ENCODE data around the gene CCDC50.

Gene CCDC50

DNA sequence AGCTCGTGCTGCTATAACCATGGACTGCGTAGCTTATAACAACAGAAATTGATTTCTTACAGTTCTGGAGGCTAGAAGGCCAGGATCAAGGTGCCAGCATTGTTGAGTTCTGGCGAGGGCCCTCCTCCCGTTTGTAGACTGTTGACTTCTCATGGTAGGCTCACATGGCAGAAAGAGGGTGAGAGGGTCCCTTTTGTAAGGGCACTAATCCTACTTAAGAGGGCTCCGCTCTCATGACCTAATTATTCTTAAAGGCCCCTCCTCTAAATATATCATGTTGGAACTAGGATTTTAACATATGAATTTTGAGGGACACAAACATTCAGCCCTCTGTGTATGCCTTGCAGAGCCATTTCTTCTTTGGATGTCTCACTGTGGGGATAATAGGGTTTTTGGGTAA is 103.0 kb downstream of the CCDC50 start:
- no peaks in the 10 kb centered on the region for H3K9me3 ChIP-seq (ENCODE audit: insufficient read depth, low read length)
- no peak overlapping the region for H3K4me3 ChIP-seq (ENCODE audit: insufficient read depth, low read length, poor library complexity, severe bottlenecking)
- H3K4me2 ChIP-seq (ENCODE audit: low read depth, low read length, poor library complexity, severe bottlenecking), result no peak overlapping the region
- no peaks in the 10 kb centered on the region for H3K36me3 ChIP-seq (ENCODE audit: low read length)
- H3F3A ChIP-seq (ENCODE audit: insufficient read depth), result no peaks in the 10 kb centered on the region
- no peaks in the 10 kb centered on the region for H3K79me2 ChIP-seq (ENCODE audit: insufficient read depth, low read length)
- no peaks in the 10 kb centered on the region for H3K27me3 ChIP-seq (ENCODE audit: low read length)
- H3K9ac ChIP-seq (ENCODE audit: low read length), result no peak overlapping the region
- no peak for TF ChIP-seq EZH2phosphoT487 (conservative IDR thresholded peaks at IDR 0.05; ENCODE audit: low read length)
- no peak overlapping the region for H3K27ac ChIP-seq (ENCODE audit: low read depth, low read length)
- H2AFZ ChIP-seq (ENCODE audit: low read depth, low read length, severe bottlenecking), result no peak overlapping the region
- no peaks in the 10 kb centered on the region for H3K9me2 ChIP-seq (replicated peaks; ENCODE audit: insufficient read depth, low read length)
- H4K20me1 ChIP-seq (ENCODE audit: low read depth, low read length), result no peaks in the 10 kb centered on the region

DNA sequence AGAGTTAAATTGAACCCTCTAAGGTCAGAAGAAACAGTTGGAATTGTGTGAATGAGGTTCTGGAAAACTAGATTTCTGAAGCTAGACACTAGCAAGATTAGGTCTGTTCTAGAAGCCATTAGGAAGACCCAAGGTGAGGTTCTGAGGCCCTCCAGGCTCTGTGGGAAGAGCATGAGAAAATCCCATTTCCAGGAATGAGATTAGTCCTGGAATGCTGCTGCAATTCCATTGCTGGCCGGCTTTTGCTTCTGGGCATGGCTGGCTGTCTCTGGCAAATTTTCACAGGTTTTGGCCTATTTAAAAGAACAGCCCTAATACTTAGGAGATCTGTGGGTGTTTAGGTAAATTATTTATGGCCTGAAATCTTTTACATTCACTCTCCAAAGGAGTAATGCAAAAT is 104.8 kb downstream of the CCDC50 start:
- Histone ChIP-seq H3K79me2 (ENCODE audit: insufficient read depth, low read length) (no peaks in the 10 kb centered on the region), H4K20me1 (ENCODE audit: low read depth, low read length) (no peaks in the 10 kb centered on the region), H3K27ac (ENCODE audit: low read depth, low read length) (no peak overlapping the region), H3K9me3 (ENCODE audit: insufficient read depth, low read length) (no peaks in the 10 kb centered on the region), H3K27me3 (ENCODE audit: low read length) (no peaks in the 10 kb centered on the region), H3K9me2 (replicated peaks; ENCODE audit: insufficient read depth, low read length) (no peaks in the 10 kb centered on the region), H3K36me3 (ENCODE audit: low read length) (no peaks in the 10 kb centered on the region), H3K4me3 (ENCODE audit: insufficient read depth, low read length, poor library complexity, severe bottlenecking) (no peak overlapping the region), H3K9ac (ENCODE audit: low read length) (no peak overlapping the region), H2AFZ (ENCODE audit: low read depth, low read length, severe bottlenecking) (no peak overlapping the region), H3K4me2 (ENCODE audit: low read depth, low read length, poor library complexity, severe bottlenecking) (no peak overlapping the region), H3F3A (ENCODE audit: insufficient read depth) (no peaks in the 10 kb centered on the region)
- no peak for TF ChIP-seq EZH2phosphoT487 (conservative IDR thresholded peaks at IDR 0.05; ENCODE audit: low read length)
- TF ChIP-seq, protein P1, sequence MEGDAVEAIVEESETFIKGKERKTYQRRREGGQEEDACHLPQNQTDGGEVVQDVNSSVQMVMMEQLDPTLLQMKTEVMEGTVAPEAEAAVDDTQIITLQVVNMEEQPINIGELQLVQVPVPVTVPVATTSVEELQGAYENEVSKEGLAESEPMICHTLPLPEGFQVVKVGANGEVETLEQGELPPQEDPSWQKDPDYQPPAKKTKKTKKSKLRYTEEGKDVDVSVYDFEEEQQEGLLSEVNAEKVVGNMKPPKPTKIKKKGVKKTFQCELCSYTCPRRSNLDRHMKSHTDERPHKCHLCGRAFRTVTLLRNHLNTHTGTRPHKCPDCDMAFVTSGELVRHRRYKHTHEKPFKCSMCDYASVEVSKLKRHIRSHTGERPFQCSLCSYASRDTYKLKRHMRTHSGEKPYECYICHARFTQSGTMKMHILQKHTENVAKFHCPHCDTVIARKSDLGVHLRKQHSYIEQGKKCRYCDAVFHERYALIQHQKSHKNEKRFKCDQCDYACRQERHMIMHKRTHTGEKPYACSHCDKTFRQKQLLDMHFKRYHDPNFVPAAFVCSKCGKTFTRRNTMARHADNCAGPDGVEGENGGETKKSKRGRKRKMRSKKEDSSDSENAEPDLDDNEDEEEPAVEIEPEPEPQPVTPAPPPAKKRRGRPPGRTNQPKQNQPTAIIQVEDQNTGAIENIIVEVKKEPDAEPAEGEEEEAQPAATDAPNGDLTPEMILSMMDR (IDR thresholded peaks at IDR 0.05; ENCODE audit: insufficient read depth, low read length, poor library complexity, severe bottlenecking), result no peak

DNA sequence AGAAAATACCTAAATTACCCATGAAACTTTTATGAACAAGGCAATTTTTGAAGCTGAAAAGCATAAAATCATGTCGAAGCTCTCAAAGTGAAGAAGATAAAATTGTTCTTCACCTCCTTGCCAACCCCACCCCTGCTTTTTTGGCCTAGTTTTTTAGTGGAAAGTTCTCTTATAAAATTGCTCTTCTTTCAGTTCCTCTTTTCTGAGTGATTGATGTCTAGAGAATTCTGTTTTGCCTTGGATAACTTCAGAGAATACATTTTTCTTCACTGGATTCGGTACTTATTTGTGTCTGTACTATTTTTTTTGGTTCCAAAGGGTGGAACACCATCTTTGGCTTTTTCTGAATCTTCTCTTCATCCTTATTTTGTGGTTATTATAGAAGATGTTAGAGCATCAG is 106.8 kb downstream of the CCDC50 start:
- Histone ChIP-seq H4K20me1 (ENCODE audit: low read depth, low read length) (no peaks in the 10 kb centered on the region), H3K4me3 (ENCODE audit: insufficient read depth, low read length, poor library complexity, severe bottlenecking) (no peak overlapping the region), H3K9me3 (ENCODE audit: insufficient read depth, low read length) (no peaks in the 10 kb centered on the region), H3F3A (ENCODE audit: insufficient read depth) (no peaks in the 10 kb centered on the region), H3K9me2 (replicated peaks; ENCODE audit: insufficient read depth, low read length) (no peaks in the 10 kb centered on the region), H3K79me2 (ENCODE audit: insufficient read depth, low read length) (no peaks in the 10 kb centered on the region), H3K27me3 (ENCODE audit: low read length) (no peaks in the 10 kb centered on the region), H3K4me2 (ENCODE audit: low read depth, low read length, poor library complexity, severe bottlenecking) (no peak overlapping the region), H3K9ac (ENCODE audit: low read length) (no peak overlapping the region), H3K36me3 (ENCODE audit: low read length) (no peaks in the 10 kb centered on the region), H2AFZ (ENCODE audit: low read depth, low read length, severe bottlenecking) (no peak overlapping the region), H3K27ac (ENCODE audit: low read depth, low read length) (no peak overlapping the region)
- no peak for TF ChIP-seq EZH2phosphoT487 (conservative IDR thresholded peaks at IDR 0.05; ENCODE audit: low read length)
- TF ChIP-seq, protein P1 (IDR thresholded peaks at IDR 0.05; ENCODE audit: insufficient read depth, low read length, poor library complexity, severe bottlenecking), result no peak

DNA sequence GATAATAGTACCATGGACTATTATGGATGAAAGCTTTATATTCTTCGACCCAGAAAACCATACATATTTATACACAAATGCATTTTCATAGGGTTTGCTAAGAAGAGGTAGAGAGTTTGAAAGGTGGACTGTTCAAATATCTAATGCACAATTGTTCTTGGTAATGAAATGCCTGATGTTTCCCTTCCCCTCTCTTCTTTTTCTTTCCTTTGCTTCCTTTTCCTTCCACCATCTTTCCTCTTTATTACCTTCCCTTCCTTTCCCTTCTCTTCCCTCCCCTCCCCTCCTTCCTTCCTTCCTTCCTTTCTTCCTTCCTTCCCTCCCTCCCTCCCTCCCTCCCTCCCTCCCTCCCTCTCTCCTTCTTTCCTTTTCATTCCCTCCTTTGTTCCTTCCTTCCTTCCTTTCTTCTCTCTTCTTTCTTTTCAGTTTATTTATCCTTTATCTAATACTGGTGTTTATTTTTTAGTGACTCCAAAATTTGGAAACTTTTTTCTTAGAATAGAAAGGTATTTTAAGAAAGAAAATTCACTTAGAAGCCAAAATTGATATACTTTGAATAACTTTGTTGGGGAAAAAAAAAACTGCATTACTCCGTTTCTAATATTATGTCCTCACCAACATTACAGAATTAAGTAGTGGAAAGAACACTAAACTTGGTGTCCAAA is 109.1 kb downstream of the CCDC50 start:
- TF ChIP-seq, protein P1 (IDR thresholded peaks at IDR 0.05; ENCODE audit: insufficient read depth, low read length, poor library complexity, severe bottlenecking), result no peak
- TF ChIP-seq EZH2phosphoT487 (conservative IDR thresholded peaks at IDR 0.05; ENCODE audit: low read length), result no peak

More for the DNA sequence above, 109.1 kb downstream of the CCDC50 start:
- Histone ChIP-seq H3K27me3 (ENCODE audit: low read length) (no peaks in the 10 kb centered on the region), H3K9ac (ENCODE audit: low read length) (no peak overlapping the region), H3F3A (ENCODE audit: insufficient read depth) (no peaks in the 10 kb centered on the region), H3K36me3 (ENCODE audit: low read length) (no peaks in the 10 kb centered on the region), H4K20me1 (ENCODE audit: low read depth, low read length) (no peaks in the 10 kb centered on the region), H2AFZ (ENCODE audit: low read depth, low read length, severe bottlenecking) (no peak overlapping the region), H3K79me2 (ENCODE audit: insufficient read depth, low read length) (no peaks in the 10 kb centered on the region), H3K9me3 (ENCODE audit: insufficient read depth, low read length) (no peaks in the 10 kb centered on the region), H3K4me3 (ENCODE audit: insufficient read depth, low read length, poor library complexity, severe bottlenecking) (no peak overlapping the region), H3K9me2 (replicated peaks; ENCODE audit: insufficient read depth, low read length) (no peaks in the 10 kb centered on the region), H3K4me2 (ENCODE audit: low read depth, low read length, poor library complexity, severe bottlenecking) (no peak overlapping the region), H3K27ac (ENCODE audit: low read depth, low read length) (no peak overlapping the region)

Data from SU-DHL-6 (cell line).